ENCODE data around the gene INS. TPM values are rescaled to one million over a fixed set of nuclear protein-coding genes. Genes with fewer than 3 reads are reported as not detected.

Gene INS
- total and polyA plus RNA-seq, 2 of the 4 experiments (the other 2 are of a cell fraction) = not detected

GRCh38 chr11:2154195-2154585 is 6.8 kb downstream of the INS start:
- no peak overlapping the region for H3K56ac ChIP-seq (ENCODE audit: extremely low read depth, insufficient read depth, low read length)
- H3K9me3 ChIP-seq (ENCODE audit: control insufficient read depth, insufficient read depth, low read length) = no peaks in the 10 kb centered on the region

More at GRCh38 chr11:2154195-2154585, 6.8 kb downstream of the INS start:
- H3K27ac ChIP-seq (ENCODE audit: insufficient read depth, low read length) = no peak overlapping the region
- H2AK5ac ChIP-seq (ENCODE audit: low read depth, low read length) = no peak overlapping the region
- no peak overlapping the region for H2BK20ac ChIP-seq (ENCODE audit: low read depth, low read length)
- no peak overlapping the region for H4K8ac ChIP-seq (ENCODE audit: low read depth in 2 of 2, low read length in 2 of 2)
- no TSS peak for BruUV-seq (replicated peaks)
- H3K4me2 ChIP-seq (ENCODE audit: low read depth, low read length) = no peak overlapping the region
- no peak overlapping the region for H3K4me3 ChIP-seq (ENCODE audit: insufficient read depth, low read depth, low read length)
- no peak overlapping the region for H2BK120ac ChIP-seq (ENCODE audit: low read depth, low read length)
- dilution Hi-C loops (cut with HindIII; ENCODE audit: low sequenced_read_pairs, unreplicated experiment) = no loop called here
- no peak overlapping the region for H4K5ac ChIP-seq (ENCODE audit: low read depth, low read length)
- intact Hi-C loops (cut with micrococcal nuclease) = no loop called here
- H3K36me3 ChIP-seq (ENCODE audit: control insufficient read depth, insufficient read depth, low read length) = no peaks in the 10 kb centered on the region
- no peak overlapping the region for H2AFZ ChIP-seq (replicated peaks; ENCODE audit: low read length, poor library complexity)
- ATAC-seq (ENCODE audit: low read depth) (no peak), DNase-seq (no peak)
- H2AK9ac ChIP-seq (replicated peaks; ENCODE audit: low read depth, low read length, poor library complexity) = no peak overlapping the region
- H3K9ac ChIP-seq (ENCODE audit: low read depth, low read length) = no peak overlapping the region
- H3K27me3 ChIP-seq (ENCODE audit: control insufficient read depth, insufficient read depth, low read length) = peaks cover 17% of the 10 kb centered on the region
- TF ChIP-seq POLR2A (IDR thresholded peaks at IDR 0.05; ENCODE audit: low read depth, low read length) = no peak
- no peak for TF ChIP-seq RFX5 (IDR thresholded peaks at IDR 0.05; ENCODE audit: low read depth, low read length)
- TF ChIP-seq MXI1 (IDR thresholded peaks at IDR 0.05; ENCODE audit: borderline replicate concordance, low read depth, low read length) = no peak
- TF ChIP-seq BHLHE40 (IDR thresholded peaks at IDR 0.05; ENCODE audit: low read depth, low read length) = no peak
- TF ChIP-seq, protein P1, sequence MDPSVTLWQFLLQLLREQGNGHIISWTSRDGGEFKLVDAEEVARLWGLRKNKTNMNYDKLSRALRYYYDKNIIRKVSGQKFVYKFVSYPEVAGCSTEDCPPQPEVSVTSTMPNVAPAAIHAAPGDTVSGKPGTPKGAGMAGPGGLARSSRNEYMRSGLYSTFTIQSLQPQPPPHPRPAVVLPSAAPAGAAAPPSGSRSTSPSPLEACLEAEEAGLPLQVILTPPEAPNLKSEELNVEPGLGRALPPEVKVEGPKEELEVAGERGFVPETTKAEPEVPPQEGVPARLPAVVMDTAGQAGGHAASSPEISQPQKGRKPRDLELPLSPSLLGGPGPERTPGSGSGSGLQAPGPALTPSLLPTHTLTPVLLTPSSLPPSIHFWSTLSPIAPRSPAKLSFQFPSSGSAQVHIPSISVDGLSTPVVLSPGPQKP (IDR thresholded peaks at IDR 0.05; ENCODE audit: borderline replicate concordance, low read depth, low read length) = no peak
- no peak for TF ChIP-seq CTCF (conservative IDR thresholded peaks at IDR 0.05; ENCODE audit: low read depth, low read length)
- no peak for TF ChIP-seq MAFK (IDR thresholded peaks at IDR 0.05; ENCODE audit: low read depth, low read length)
- no peak for TF ChIP-seq MAZ (IDR thresholded peaks at IDR 0.05; ENCODE audit: borderline replicate concordance, low read depth, low read length)
- TF ChIP-seq NFE2L2 (IDR thresholded peaks at IDR 0.05; ENCODE audit: low read depth, low read length) = no peak
- TF ChIP-seq CHD1 (IDR thresholded peaks at IDR 0.05; ENCODE audit: low read depth, low read length) = no peak
- no peak for TF ChIP-seq FOS (IDR thresholded peaks at IDR 0.05; ENCODE audit: low read depth, low read length)
- no peak for TF ChIP-seq CEBPB (IDR thresholded peaks at IDR 0.05; ENCODE audit: low read depth, low read length)
- TF ChIP-seq USF2 (IDR thresholded peaks at IDR 0.05; ENCODE audit: low read depth, low read length) = no peak
- no CpG with 5 or more reads among the region's 7 CpGs for WGBS, 2 experiments (ENCODE audit: extremely low coverage in 2 of 2, insufficient read length in 1 of 2)
- no peaks in the 10 kb centered on the region for H3K79me1 ChIP-seq (ENCODE audit: low read depth in 1 of 2, low read length in 2 of 2)
- no peak overlapping the region for H3K23ac ChIP-seq (ENCODE audit: low read depth, low read length)
- H3K18ac ChIP-seq (ENCODE audit: low read depth, low read length) = no peak overlapping the region
- ChIA-PET CTCF (interaction anchor here (1.5 kb wide), 1 partner anchor 501 kb away, joined by 5 read pairs; no protein-coding TSS in a partner anchor), POLR2A (ENCODE audit: unreplicated experiment) (no interaction called here)
- H3K4me1 ChIP-seq (ENCODE audit: control insufficient read depth, insufficient read depth, low read length) = no peaks in the 10 kb centered on the region
- H4K91ac ChIP-seq (ENCODE audit: insufficient read depth, low read depth, low read length) = no peak overlapping the region
- H2BK15ac ChIP-seq (ENCODE audit: low read depth, low read length) = no peak overlapping the region
- no peak overlapping the region for H3K14ac ChIP-seq (replicated peaks; ENCODE audit: low read depth, low read length)
- H4K20me1 ChIP-seq (ENCODE audit: insufficient read depth, low read length) = peaks cover 3% of the 10 kb centered on the region; the same call in 1 of the 2 replicates
- no peak overlapping the region for H3K4ac ChIP-seq (ENCODE audit: low read depth, low read length)
- no peaks in the 10 kb centered on the region for H3K9me1 ChIP-seq (ENCODE audit: insufficient read depth, low read length)
- H2BK5ac ChIP-seq (ENCODE audit: low read depth, low read length, poor library complexity, severe bottlenecking) = no peak overlapping the region
- in situ Hi-C loops (cut with MboI; ENCODE audit: low sequenced_read_pairs) = loop anchor here (5.0 kb wide), 2 partner anchors 272 to 457 kb away; partner anchors contain the start of gene KRTAP5-6

Data from IMR-90 (cell line).